Prostate gland (tissue), 2 donors: ENCODE data around the gene CAPN14. TPM values are rescaled to one million over a fixed set of nuclear protein-coding genes. Genes with fewer than 3 reads are reported as not detected.

Experiments
- DNase-seq: peaks from one replicate; pipeline ENCODE4 v3.0.0-alpha.2; 2019; ENCODE audit warnings: low spot score
- H3K27ac ChIP-seq, 2 donors: fragments of 200-600 bp; sonication (generic); 2 replicates each; pipeline ENCODE4 v1.5.1; 2017 to 2019
- H3K27me3 ChIP-seq: fragments of 200-600 bp; sonication (generic); replicated peaks from 2 replicates; pipeline ENCODE4 v1.5.1; 2019; ENCODE audit not compliant: insufficient read depth
- H3K36me3 ChIP-seq, 2 donors: fragments of 200-600 bp; sonication (generic); 1 replicate in 1 of 2; 2 replicates in 1 of 2; pipeline versions ENCODE4 v1.5.1 to v1.8.1; 2017 to 2019
- H3K4me1 ChIP-seq: fragments of 200-600 bp; sonication (generic); replicated peaks from 2 replicates; pipeline ENCODE4 v1.5.1; 2019
- H3K4me3 ChIP-seq, 2 donors: fragments of 200-600 bp; sonication (generic); 2 replicates each; pipeline ENCODE4 v1.5.1; 2017 to 2019
- H3K9me3 ChIP-seq: fragments of 200-600 bp; sonication (generic); 2 replicates; pipeline ENCODE4 v1.5.1; 2017
- CTCF ChIP-seq, 4 experiments: fragments of 200-600 bp in 2 of 4; fragments of 450-650 bp in 2 of 4; sonication (generic) in 2 of 4; IDR thresholded peaks; 1 replicate in 3 of 4; 2 replicates in 1 of 4; pipeline ENCODE4 v1.5.1; 2016 to 2019; ENCODE audit warnings: antibody characterized with exemption in 4 of 4, mild to moderate bottlenecking in 2 of 4, moderate library complexity in 2 of 4
- POLR2A ChIP-seq: fragments of 450-650 bp; IDR thresholded peaks from one replicate; pipeline ENCODE4 v1.6.1; 2016; ENCODE audit warnings: antibody characterized with exemption, mild to moderate bottlenecking
- POLR2AphosphoS5 ChIP-seq: sonication (generic); formaldehyde crosslinking; IDR thresholded peaks from one replicate; pipeline ENCODE4 v1.6.1; 2017; ENCODE audit warnings: antibody characterized with exemption
- WGBS: methylation state at CpG from one replicate; pipeline ENCODE4 v1.1.5; 2018; 5-methylcytosine and 5-hydroxymethylcytosine counted together
- intact Hi-C: fragments of 100-400 bp; cut with DNase I; formaldehyde crosslinking; loops from one replicate; pipeline ENCODE4 v1.14.2; 2022
- total RNA-seq, 2 donors: library from RNA; depleted of rRNA; stranded (reverse); fragments of >200 nt; gene quantifications; one replicate each; pipeline ENCODE4 v1.1.0, GENCODE V29; 2016

The CAPN14 gene
- total RNA-seq, 2 donors from 2014 or later = 0.27 to 0.80 TPM

GRCh38 chr2:31238126-31238905, 21.0 kb upstream of the CAPN14 start:
- peak overlapping the region; percentile 37 to 54 for H3K27ac ChIP-seq
- H3K4me3 ChIP-seq = no peak overlapping the region
- DNase-seq = peak; percentile 28
- H3K36me3 ChIP-seq = no peaks in the 10 kb centered on the region
- no peak for TF ChIP-seq POLR2AphosphoS5
- TF ChIP-seq POLR2A = no peak
- TF ChIP-seq CTCF (IDR thresholded peaks at IDR 0.05) = no peak
- WGBS = 51% methylated on average over 10 of the region's 10 CpGs
- intact Hi-C loops = loop anchor here (5.0 to 10.0 kb wide), 3 partner anchors 79 to 776 kb away; partner anchors contain the start of gene MEMO1
- H3K4me1 ChIP-seq = peaks cover 2% of the 10 kb centered on the region
- no peaks in the 10 kb centered on the region for H3K27me3 ChIP-seq
- no peaks in the 10 kb centered on the region for H3K9me3 ChIP-seq

GRCh38 chr2:31237348-31238017, 20.2 kb upstream of the CAPN14 start:
- no peak overlapping the region for H3K27ac ChIP-seq
- intact Hi-C loops = loop anchor here (5.0 to 10.0 kb wide), 3 partner anchors 80 to 777 kb away; partner anchors contain the start of gene MEMO1

GRCh38 chr2:31236433-31237205, 19.3 kb upstream of the CAPN14 start:
- no peaks in the 10 kb centered on the region for H3K9me3 ChIP-seq
- WGBS = 84% methylated on average over 7 of the region's 7 CpGs
- intact Hi-C loops = loop anchor here (5.0 to 10.0 kb wide), 3 partner anchors 81 to 778 kb away; partner anchors contain the start of gene MEMO1
- H3K4me1 ChIP-seq = peaks cover 2% of the 10 kb centered on the region
- no peak overlapping the region for H3K4me3 ChIP-seq
- no peaks in the 10 kb centered on the region for H3K27me3 ChIP-seq
- DNase-seq = no peak
- TF ChIP-seq POLR2A (no peak), CTCF (IDR thresholded peaks at IDR 0.05) (no peak), POLR2AphosphoS5 (no peak)
- H3K27ac ChIP-seq = no peak overlapping the region
- no peaks in the 10 kb centered on the region for H3K36me3 ChIP-seq

More at GRCh38 chr2:31237348-31238017, 20.2 kb upstream of the CAPN14 start:
- WGBS = 92% methylated on average over 9 of the region's 9 CpGs
- TF ChIP-seq POLR2AphosphoS5 = no peak
- TF ChIP-seq CTCF (IDR thresholded peaks at IDR 0.05) = no peak
- no peak for TF ChIP-seq POLR2A
- H3K4me1 ChIP-seq = peaks cover 2% of the 10 kb centered on the region
- no peaks in the 10 kb centered on the region for H3K9me3 ChIP-seq
- H3K36me3 ChIP-seq = no peaks in the 10 kb centered on the region
- H3K4me3 ChIP-seq = no peak overlapping the region
- no peaks in the 10 kb centered on the region for H3K27me3 ChIP-seq
- no peak for DNase-seq

GRCh38 chr2:31235504-31235902, 18.2 kb upstream of the CAPN14 start:
- 78% methylated on average over 4 of the region's 4 CpGs for WGBS
- no peak overlapping the region for H3K4me3 ChIP-seq
- no peak overlapping the region for H3K27ac ChIP-seq
- peaks cover 2% of the 10 kb centered on the region for H3K4me1 ChIP-seq
- no peaks in the 10 kb centered on the region for H3K27me3 ChIP-seq
- intact Hi-C loops = loop anchor here (5.0 to 10.0 kb wide), 3 partner anchors 82 to 779 kb away; partner anchors contain the start of gene MEMO1
- no peaks in the 10 kb centered on the region for H3K9me3 ChIP-seq
- no peaks in the 10 kb centered on the region for H3K36me3 ChIP-seq
- DNase-seq = no peak
- TF ChIP-seq CTCF (IDR thresholded peaks at IDR 0.05) (no peak), POLR2A (no peak), POLR2AphosphoS5 (no peak)
